HG03103 (cell line): ENCODE results near the gene CYP4A22.
"Not testable (repeated sequence)": the region's sequence is repeated elsewhere in the genome, so short reads cannot be mapped to it uniquely, and the experiment has no call there.

Experiments used
- ATAC-seq: cut with Tn5 transposase; IDR thresholded peaks from one replicate; pipeline ENCODE4 v1.9.1; 2021; ENCODE audit warnings: low read depth; ENCODE audit not compliant: unreplicated experiment

Gene CYP4A22

GRCh38 chr1:47183308-47184089 lies 46.3 kb downstream of the CYP4A22 start:
- no peak for ATAC-seq

DNA sequence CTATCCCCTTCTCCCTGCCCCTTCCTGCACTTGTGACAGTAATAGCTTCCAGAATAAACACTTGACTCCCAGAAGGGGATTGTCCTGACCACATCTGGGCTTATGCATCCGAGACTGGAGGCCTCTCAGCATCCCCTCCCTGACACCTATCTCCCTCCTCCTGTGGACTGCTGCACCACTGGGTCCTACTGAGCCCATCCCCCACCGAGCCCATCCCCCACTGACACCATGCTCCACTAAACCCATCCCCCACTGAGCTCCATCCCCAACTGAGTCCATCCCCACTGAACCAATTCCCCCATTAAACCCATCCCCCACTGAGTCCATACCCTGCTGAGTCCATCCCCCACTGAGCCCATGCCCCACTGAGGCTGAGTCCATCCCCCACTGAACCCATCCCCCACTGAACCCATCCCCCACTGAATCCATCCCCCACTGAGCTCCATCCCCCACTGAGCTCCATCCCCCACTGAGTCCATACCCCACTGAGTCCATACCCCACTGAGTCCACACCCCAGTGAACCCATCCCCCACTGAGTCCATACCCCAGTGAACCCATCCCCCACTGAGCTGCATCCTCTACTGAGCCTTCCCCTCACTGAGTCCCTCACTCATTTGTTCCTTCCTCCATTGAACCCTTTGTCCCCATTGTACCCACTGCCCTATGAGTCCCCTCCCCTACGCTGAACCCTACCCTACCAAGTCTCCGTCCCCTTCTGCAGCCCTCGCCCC lies 47.0 kb downstream of the CYP4A22 start:
- ATAC-seq: no peak

DNA sequence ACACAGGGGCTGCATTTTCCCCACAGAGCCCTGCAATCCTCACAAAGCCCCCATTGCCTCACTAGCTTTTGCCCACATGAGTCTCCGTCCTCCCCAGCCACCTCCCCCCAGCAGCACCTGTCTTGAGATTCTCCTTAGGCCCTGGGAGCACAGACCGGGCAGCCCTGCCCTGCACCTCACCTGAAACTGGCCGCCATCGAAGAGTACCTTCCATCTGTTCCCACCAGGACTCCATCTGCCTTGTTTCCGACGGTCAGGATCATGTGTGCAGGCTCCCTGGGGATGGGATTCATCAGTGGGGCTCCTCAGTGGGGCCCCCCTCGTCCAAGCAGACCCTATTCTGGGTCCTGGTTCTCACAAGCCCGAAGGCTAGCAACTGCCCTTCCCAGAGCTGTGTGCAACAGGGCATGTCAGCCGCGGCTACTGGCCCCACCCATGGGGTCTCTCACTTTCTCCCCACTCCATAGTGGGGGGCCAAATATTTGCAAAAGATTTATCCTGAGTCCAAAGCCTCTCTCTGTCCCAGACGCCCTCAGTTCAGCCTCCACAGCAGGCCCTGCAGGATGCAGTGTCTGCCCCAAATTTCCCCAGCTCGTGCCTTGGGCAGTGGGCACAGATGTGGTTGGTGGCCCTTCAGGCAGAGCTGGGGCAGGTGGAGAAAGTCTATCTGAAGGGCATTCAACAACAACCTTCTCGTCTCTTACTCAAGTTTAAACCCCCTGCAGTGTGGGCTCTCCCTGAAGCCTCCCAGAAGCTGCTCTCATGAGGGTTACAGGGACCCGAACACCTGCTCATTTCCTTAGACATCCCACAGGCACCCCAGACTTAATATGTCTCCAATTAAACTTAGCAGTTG lies 47.8 kb downstream of the CYP4A22 start:
- no peak for ATAC-seq

GRCh38 chr1:47186267-47187185 lies 49.3 kb downstream of the CYP4A22 start:
- ATAC-seq: no peak

GRCh38 chr1:47187231-47187925 lies 50.1 kb downstream of the CYP4A22 start:
- ATAC-seq: no peak

DNA sequence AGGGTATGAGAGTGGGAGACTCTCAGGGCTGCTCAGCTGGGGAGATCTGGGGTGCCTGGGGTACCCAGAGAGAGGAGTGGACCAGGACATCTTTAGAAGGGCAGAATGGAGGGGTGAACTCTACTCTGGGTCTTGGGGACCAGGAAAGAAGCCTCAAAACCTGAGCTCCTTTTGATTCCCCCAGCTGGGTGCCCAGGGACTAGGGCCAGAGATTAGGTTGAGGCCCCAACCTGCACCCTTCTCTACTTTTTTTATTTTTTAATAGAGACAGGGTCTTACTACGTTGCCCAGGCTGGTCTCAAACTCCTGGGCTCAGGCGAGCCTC lies 50.6 kb downstream of the CYP4A22 start:
- ATAC-seq: no peak

GRCh38 chr1:47188791-47189785 lies 51.8 kb downstream of the CYP4A22 start:
- no peak for ATAC-seq

- ATAC-seq: no peak
Observed at GRCh38 chr1:47189844-47190508, 52.7 kb downstream of the CYP4A22 start, which contains the start of gene PDZK1IP1. Gene PDZK1IP1, minus strand, starts transcription at chr1:47190036. Its CDS starts 104 bp downstream, at chr1:47189932.

DNA sequence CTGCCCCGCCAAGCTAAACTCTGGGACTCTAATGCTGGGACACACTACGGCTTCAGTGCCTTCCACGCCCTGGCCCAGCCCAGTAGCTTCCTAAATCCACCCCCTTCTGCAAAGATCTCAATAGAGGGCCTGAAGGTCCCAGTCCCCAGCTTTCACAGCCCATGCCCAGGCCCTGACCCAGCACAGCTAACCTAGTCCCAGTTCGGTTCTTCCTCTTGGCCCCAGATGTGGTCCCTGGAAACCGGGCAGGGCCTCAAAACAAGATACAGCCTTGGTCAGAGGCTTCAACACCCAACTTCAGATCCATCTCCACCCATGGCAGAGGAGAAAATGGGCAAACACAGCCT lies 53.2 kb downstream of the CYP4A22 start:
- ATAC-seq: no peak

- ATAC-seq: no peak
Observed at GRCh38 chr1:47190857-47191256, 53.6 kb downstream of the CYP4A22 start.

- ATAC-seq: no peak
Observed at GRCh38 chr1:47191940-47192457, 54.8 kb downstream of the CYP4A22 start.

DNA sequence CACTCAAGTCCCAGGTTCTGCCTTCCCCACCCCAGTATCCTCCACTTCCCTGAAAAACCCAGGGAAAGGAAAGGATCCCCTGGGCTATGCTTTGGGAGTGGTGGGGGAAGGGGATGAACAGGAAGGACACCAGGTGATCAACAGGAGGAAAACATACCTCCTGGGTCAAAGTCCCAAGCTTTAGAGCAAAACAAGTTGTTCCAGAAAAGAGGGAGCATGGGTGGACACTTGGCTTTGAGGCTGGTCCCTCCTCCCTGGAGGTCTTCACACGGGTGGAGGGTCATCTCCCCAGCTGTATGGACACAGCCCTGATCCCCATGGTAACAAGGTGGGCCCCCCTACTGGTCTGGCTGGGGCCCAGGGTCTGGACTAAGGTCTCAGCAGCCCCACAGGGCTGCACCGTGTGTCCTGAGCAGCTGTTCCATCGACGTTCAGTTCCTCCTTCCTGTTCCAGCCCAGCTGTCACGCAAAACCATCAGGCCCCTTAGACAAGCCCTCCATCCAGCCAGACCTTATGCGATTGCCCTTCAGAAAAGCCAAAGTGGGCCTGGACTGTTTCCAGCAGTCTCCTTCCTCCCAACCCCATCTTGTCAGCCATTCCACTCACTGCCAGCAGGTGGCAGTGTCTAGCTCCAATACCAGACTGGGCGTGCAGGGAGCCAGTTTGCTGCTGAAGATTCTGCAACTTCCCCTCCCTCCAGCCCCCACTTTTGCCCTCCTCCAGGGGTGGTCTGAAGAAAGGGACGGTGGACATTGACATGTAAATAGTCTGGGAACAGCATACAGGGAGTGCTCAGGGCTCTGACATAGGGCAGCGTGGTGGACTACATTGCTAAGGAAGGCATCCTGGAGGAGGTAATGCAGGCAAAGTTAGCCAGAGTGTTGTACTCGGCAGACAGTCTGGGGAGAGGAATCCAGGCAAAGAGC lies 55.5 kb downstream of the CYP4A22 start:
- ATAC-seq: peak; percentile 61

GRCh38 chr1:47193496-47193895 lies 56.3 kb downstream of the CYP4A22 start:
- not testable (repeated sequence) for ATAC-seq

DNA sequence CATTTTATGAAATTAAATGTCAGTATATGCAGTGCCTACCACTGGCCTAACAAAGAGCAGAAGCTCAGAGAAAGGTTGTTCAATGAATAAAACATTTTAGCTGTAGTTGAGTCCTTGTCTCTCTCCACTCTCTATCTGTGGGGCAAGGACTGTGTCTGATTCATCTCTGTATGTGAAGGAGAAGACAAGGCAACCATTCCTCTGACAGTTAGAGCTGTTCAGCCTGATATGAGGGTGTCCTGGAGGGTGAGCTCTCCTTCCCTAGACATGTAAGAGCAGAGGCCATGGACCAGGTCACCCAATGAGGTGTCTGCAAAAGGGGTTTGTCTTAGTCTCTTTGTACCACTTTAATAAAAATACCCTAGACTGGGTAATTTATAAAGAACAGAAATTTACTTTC lies 57.1 kb downstream of the CYP4A22 start:
- no peak for ATAC-seq

- not testable (repeated sequence) for ATAC-seq
Observed at GRCh38 chr1:47195981-47196380, 58.7 kb downstream of the CYP4A22 start.

- ATAC-seq: no peak
Observed at GRCh38 chr1:47196622-47197021, 59.4 kb downstream of the CYP4A22 start.

GRCh38 chr1:47198214-47198613 lies 61.0 kb downstream of the CYP4A22 start:
- ATAC-seq: no peak
